Hepatocyte (in vitro differentiated cells): ENCODE results near the gene DDC.

ENCODE experiments used
- CTCF ChIP-seq: fragments of 200-600 bp; sonication (generic); IDR thresholded peaks from 2 replicates; pipeline ENCODE4 v1.5.1; 2016; ENCODE audit warnings: antibody characterized with exemption, mild to moderate bottlenecking; ENCODE audit not compliant: poor library complexity
- EZH2phosphoT487 ChIP-seq: fragments of 200-600 bp; sonication (generic); IDR thresholded peaks from one replicate; pipeline ENCODE4 v1.6.1; 2018; ENCODE audit warnings: antibody characterized with exemption, mild to moderate bottlenecking, low read depth, moderate library complexity; ENCODE audit not compliant: unreplicated experiment, severe bottlenecking

GRCh38 chr7:50590535-50590934 lies 25.3 kb upstream of the DDC start:
- TF ChIP-seq EZH2phosphoT487 = no peak
- TF ChIP-seq CTCF = no peak
